Skeletal muscle tissue (tissue), 4 donors: ENCODE measurements around the gene RPS2. TPM values are rescaled to one million over a fixed set of nuclear protein-coding genes. Genes with fewer than 3 reads are reported as not detected.
A peak's percentile ranks its signal among the peaks of the same experiment; 100 is the strongest.
"Not testable (repeated sequence)": the region's sequence is repeated elsewhere in the genome, so short reads cannot be mapped to it uniquely, and the experiment has no call there.

ENCODE experiments used
- H3K27ac ChIP-seq: one replicate; pipeline ENCODE4 v1.7.0; 2013; ENCODE audit warnings: mild to moderate bottlenecking, low read depth, low read length, inconsistent platforms
- H3K27me3 ChIP-seq, 3 donors: one replicate each; pipeline ENCODE4 v1.7.0; 2013; ENCODE audit warnings: low read length in 3 of 3; ENCODE audit not compliant: control insufficient read depth in 3 of 3, insufficient read depth in 3 of 3
- H3K36me3 ChIP-seq, 3 donors: one replicate each; pipeline ENCODE4 v1.7.0; 2013; ENCODE audit warnings: low read length in 3 of 3; ENCODE audit not compliant: control insufficient read depth in 3 of 3, insufficient read depth in 3 of 3
- H3K4me1 ChIP-seq, 3 donors: one replicate each; pipeline ENCODE4 v1.7.0; 2013; ENCODE audit warnings: low read length in 3 of 3, mild to moderate bottlenecking in 3 of 3; ENCODE audit not compliant: control insufficient read depth in 3 of 3, insufficient read depth in 3 of 3
- H3K4me3 ChIP-seq, 3 donors: one replicate each; pipeline ENCODE4 v1.7.0; 2013; ENCODE audit warnings: low read length in 3 of 3
- H3K9ac ChIP-seq, 3 donors: one replicate each; pipeline ENCODE4 v1.7.0; 2013; ENCODE audit warnings: low read length in 3 of 3, mild to moderate bottlenecking in 3 of 3, moderate library complexity in 2 of 3, low read depth in 1 of 3
- H3K9me3 ChIP-seq, 3 donors: one replicate each; pipeline ENCODE4 v1.7.0; 2013; ENCODE audit warnings: low read length in 3 of 3; ENCODE audit not compliant: control insufficient read depth in 3 of 3
- total RNA-seq: library from RNA; depleted of rRNA; stranded (reverse); fragments of >200 nt; gene quantifications from one replicate; pipeline ENCODE4 v1.2.3, GENCODE V29; 2014
- donor health status: Osteomylitis.

The RPS2 gene
- total RNA-seq, 1 donor from 2014 or later, result 3,178 TPM

DNA sequence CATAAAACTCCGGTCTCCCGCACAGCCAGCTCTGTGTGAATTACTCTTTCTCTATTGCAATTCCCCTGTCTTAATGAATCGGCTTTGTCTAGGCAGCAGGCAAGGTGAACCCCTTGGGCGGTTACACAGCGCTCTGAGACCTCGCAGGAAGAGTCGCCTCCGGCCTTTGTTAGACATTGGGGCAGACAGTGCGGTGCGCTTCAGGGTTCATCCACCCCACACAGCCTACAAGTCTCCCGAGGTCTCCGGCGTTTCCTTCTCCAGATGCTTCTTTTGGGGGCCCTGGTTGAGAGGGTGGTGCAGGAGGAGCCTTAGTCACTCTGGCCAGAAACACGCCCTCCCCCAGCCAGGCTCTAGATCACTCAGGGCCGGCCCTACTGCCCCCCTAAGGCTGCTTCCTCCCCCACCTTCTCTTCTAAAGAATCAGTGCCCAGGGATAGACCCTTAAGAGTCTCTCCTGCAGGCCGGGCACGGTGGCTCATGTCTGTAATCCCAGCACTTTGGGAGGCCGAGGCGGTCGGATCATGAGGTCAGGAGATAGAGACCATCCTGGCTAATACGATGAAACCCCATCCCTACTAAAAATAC, 19.9 kb downstream of the RPS2 start:
- Histone ChIP-seq H3K9ac (peak overlapping the region in 1 of 3 donors; percentile 45), H3K27me3 (no peaks in the 10 kb centered on the region), H3K27ac (peak overlapping the region; percentile 97), H3K4me1 (peaks cover 65 to 80% (median 79%) of the 10 kb centered on the region in 3 donors), H3K36me3 (peaks cover 18 to 21% (median 18%) of the 10 kb centered on the region in 3 donors), H3K4me3 (peak overlapping the region in 1 of 3 donors; percentile 14), H3K9me3 (no peaks in the 10 kb centered on the region)

DNA sequence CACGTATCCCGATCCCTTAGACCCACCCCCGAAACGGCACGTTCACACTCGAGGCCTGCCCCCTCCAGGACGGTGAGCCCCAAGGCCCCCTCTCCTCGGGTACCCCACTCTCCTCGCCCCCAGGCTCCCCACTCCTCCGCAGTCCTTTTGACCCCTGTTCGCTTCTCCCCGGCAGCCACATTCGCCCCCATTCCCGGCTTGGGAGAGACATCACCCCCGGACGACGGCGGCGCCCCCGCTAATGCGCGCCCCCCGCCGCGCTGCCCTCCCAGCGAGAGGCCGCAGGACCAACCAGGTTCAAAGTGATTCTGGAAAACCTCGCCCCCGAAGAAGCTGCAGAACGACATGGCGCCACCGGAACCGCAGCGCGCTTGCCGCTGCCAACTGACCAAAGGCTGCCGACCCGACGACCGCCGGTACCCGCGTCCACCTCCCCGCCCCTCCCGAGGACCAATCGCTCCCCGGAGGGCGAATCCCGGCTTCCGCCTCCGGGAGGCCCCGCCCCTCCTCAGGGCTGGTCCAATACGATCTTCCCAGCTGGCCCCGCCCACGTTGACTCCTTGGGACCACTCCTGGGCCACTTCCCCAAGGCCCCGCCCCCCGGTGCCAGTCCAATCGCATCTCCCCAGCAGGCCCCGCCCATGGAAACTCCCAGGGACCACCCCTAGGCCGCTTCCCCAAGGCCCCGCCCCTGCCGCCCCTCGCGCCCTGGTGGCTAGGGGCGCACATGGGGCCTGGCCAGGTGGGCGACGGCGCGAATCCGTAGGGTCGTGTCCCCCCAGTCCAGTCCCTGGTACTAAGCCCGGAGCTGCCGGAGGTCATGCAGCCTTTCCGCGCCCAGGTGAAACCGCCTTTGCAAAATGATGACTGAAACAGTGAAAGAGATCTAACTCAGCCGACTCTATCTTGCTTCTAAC, 21.6 kb downstream of the RPS2 start, which contains the start of gene MSRB1:
Gene MSRB1, minus strand, starts transcription at position 390 of the 917 bp plus-strand sequence. Its CDS starts 43 bp downstream, at position 347.
- peaks cover 65 to 88% (median 70%) of the 10 kb centered on the region in 3 donors for H3K4me1 ChIP-seq
- peak within 1 kb of the TSS; percentile 78 to 92 (median 87) for H3K4me3 ChIP-seq
- H3K9ac ChIP-seq, result peak within 1 kb of the TSS; percentile 90 to 97 (median 96)
- no peaks in the 10 kb centered on the region for H3K9me3 ChIP-seq
- no peaks in the 10 kb centered on the region for H3K27me3 ChIP-seq
- peak within 1 kb of the TSS; percentile 97 for H3K27ac ChIP-seq
- H3K36me3 ChIP-seq, result peaks cover 32 to 35% (median 33%) of the 10 kb centered on the region in 3 donors

DNA sequence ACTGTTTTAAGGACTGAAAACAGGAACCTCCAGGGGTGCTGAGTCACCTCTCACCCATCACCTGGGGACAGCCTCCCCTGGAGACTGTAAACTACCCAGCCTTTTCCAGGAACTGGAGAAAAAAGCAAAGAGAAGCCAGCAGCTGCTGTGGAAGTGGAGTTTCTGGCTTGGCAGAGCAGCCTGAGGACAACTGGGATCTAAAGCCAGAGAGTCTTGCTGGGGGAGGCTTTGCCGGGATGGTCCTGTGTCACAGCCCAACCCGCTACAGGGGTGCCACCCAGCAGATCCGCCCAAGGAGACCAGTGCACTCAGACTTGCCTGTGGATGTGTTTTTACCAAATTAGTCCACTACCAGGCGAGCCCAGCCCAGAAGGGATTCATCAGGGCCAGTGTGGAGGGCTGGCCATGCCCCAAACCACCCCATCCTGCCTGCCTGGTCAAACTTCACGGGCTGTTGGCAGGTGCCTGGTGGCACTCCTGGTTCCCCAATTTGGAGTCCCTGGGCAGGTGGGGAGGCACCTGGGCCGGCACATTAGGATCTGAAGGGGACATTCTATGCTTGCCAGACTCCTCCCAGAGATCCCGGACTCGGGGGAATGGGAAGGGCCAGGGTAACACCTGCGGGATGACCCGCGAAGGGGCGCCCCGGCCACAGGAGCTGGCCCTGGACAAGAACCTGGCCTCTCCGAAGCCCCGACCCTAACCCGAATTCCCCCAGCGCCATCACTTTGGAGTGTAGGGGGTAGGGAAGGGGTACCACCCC, 22.4 kb downstream of the RPS2 start:
- Histone ChIP-seq H3K27ac (peak overlapping the region; percentile 97), H3K9ac (peak overlapping the region; percentile 90 to 97 (median 96)), H3K9me3 (no peaks in the 10 kb centered on the region), H3K27me3 (no peaks in the 10 kb centered on the region), H3K4me3 (peak overlapping the region; percentile 78 to 92 (median 87)), H3K36me3 (peaks cover 39 to 40% (median 39%) of the 10 kb centered on the region in 3 donors), H3K4me1 (peaks cover 59 to 82% (median 64%) of the 10 kb centered on the region in 3 donors)

DNA sequence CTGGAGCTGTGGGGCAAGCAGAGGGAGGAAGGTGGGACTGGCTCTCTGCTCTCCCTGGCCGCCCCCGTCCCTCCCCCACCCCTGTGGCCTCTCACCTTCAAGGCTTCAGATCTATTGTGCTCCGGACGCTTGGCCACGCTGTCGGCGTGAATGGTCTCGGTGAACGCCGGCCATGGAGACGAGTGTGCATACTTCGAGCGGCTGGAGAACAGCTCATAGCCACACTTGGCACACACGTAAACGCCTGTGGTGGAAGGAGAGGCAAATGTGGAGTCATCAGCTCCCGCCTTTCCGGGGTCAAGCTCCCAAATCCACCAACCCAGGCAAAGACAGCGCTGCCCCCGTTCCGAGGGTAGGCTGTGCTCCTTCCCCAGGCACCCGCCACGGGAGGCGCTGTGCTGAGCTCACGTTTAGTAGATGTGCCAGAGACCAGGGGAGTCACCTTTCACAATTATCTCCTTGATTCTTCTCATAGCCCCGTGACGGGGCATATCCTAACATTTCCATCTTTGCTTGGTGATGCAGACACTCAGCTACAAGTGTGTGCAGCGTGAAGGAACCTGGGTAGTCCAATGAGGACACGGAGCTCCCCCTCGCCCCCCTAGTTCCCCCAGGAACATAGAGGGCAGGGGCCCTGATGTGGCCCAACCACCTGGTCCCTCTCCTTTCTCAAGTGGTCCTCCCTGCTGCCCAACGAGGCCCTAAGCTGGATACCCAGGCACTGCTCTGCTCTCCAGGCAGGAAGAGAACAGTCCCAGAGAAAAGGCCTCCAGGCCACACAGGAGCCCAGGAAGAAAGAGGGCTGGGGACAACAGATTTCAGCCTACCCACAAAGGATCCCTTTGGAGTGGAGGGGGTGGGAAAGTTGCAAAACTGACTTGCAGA, 23.2 kb downstream of the RPS2 start:
- Histone ChIP-seq H3K36me3 (peaks cover 39 to 45% (median 40%) of the 10 kb centered on the region in 3 donors), H3K4me3 (peak overlapping the region; percentile 78 to 92 (median 87)), H3K27me3 (no peaks in the 10 kb centered on the region), H3K9me3 (no peaks in the 10 kb centered on the region), H3K9ac (peak overlapping the region; percentile 90 to 97 (median 96)), H3K27ac (peak overlapping the region; percentile 97), H3K4me1 (peaks cover 53 to 74% (median 56%) of the 10 kb centered on the region in 3 donors)

DNA sequence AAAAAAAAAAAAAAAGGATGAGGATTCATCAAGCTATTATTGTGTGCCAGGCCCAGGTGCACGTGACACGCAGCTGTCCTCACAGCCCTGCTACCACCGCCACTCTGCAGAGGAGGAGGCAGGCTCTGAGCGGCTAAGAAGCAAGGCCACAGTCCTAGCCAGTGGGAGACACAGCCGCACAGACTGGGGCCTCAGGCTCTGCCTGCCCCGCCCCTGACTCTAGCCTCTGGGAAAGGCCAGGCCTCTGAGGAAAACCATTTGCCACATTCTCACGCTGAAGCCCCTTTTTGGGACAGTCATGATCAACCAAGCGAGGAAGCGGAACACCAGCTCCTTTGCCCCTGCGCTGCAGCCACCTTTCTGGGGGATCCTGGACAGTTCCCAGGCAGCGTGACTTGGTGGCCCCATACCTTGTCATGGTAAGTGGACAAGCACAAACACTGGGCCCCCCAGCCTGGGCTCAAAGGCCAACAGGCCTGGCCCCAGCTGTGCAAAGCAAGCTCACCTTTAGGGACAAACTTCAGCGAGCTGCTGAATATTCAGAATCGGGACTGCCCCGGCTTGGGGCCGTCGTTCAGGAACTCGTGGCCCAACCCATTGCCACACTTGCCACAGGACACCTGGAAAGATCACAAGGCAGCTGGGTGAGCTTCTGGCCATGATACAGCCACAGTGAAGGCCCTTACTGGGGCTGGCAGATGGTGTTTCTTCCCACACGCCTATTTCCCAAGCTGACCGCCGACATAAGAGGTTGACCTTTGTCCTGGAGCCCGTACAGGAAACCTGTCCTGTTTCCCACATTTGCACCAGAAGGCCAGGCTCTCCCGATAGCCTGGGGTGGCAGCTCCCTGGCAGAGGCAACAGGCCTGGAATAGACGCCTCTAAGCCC, 24.1 kb downstream of the RPS2 start:
- Histone ChIP-seq H3K4me1 (peaks cover 44 to 65% (median 49%) of the 10 kb centered on the region in 3 donors), H3K4me3 (peak overlapping the region in 2 of 3 donors; percentile 35 to 92), H3K27ac (peak overlapping the region; percentile 97), H3K36me3 (peaks cover 31 to 40% (median 33%) of the 10 kb centered on the region in 3 donors), H3K9me3 (no peaks in the 10 kb centered on the region), H3K27me3 (no peaks in the 10 kb centered on the region), H3K9ac (peak overlapping the region; percentile 33 to 97 (median 45))

DNA sequence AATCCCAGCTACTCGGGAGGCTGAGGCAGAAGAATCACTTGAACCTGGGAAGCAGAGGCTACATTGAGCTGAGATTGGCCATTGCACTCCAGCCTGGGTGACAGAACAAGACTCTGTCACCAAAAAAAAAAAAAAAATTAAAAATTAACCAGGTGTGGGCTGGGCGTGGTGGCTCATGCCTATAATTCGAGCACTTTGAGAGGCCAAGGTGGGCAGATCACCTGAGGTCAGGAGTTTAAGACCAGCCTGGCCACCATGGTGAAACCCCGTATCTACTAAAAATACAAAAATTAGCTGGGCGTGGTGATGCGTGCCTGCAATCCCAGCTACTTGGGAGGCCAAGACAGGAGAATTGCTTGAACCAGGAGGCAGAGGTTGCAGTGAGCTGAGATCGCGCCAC, 24.8 kb downstream of the RPS2 start:
- peaks cover 39 to 58% (median 45%) of the 10 kb centered on the region in 3 donors for H3K4me1 ChIP-seq
- H3K4me3 ChIP-seq, H3K9me3 ChIP-seq, H3K27me3 ChIP-seq, H3K27ac ChIP-seq, H3K9ac ChIP-seq: not testable (repeated sequence)
- H3K36me3 ChIP-seq, result peaks cover 29 to 37% (median 33%) of the 10 kb centered on the region in 3 donors

DNA sequence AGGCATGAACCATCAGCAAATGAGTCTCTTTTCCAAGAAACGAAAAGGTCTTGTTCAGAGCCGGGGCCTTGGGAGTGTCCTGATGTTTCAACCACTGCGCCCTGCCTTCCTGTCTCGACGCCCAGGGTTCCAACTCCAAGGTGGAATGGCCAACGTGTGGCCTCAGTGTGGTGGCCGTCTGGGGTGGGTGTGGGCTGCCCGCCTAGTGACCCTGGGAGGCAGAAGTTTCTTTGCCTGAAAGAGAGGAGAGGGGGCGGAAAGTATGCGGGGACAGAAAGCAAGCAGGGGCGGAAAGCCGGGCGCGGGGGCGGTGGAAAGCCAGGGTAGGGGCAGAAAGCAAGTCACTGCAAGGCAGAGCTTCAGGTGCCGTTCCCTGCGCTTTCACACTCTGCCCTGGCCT, 25.7 kb downstream of the RPS2 start:
- Histone ChIP-seq H3K4me3 (no peak overlapping the region), H3K27ac (no peak overlapping the region)

DNA sequence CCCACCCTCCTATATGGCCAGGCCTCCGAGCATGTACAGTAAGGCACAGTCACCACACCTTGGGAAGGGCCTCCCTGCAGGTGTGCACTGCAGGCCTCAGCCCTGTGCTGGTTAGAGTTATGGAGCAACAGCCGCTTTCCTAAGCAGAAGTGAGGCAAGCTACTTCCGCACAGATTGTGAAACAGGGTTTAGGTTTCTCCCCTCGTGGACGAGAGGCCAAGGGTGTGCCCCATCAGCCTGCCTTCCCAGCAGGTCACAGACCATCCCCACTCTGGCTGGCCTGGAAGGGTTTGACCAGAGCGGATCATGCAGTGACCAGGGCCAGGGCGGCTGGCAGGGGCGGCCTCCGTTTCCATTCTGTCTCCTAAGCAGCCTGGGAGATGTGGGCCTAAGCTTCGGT, 26.3 kb downstream of the RPS2 start:
- Histone ChIP-seq H3K4me3 (no peak overlapping the region), H3K36me3 (peaks cover 29 to 36% (median 33%) of the 10 kb centered on the region in 3 donors), H3K9me3 (no peaks in the 10 kb centered on the region), H3K9ac (no peak overlapping the region), H3K4me1 (peaks cover 26 to 50% (median 41%) of the 10 kb centered on the region in 3 donors), H3K27me3 (peaks cover 0 to 4% (median under 1%) of the 10 kb centered on the region in 3 donors), H3K27ac (no peak overlapping the region)

More for the DNA sequence above, 25.7 kb downstream of the RPS2 start:
- Histone ChIP-seq H3K9ac (no peak overlapping the region), H3K36me3 (peaks cover 29 to 36% (median 33%) of the 10 kb centered on the region in 3 donors), H3K27me3 (no peaks in the 10 kb centered on the region), H3K4me1 (peaks cover 30 to 50% (median 37%) of the 10 kb centered on the region in 3 donors), H3K9me3 (no peaks in the 10 kb centered on the region)
